Body of pancreas (tissue), 4 donors: ENCODE data around the gene ECHS1.

Experiments used
- POLR2A ChIP-seq, 3 donors: fragments of 450-650 bp; IDR thresholded peaks; one replicate each; pipeline ENCODE4 v1.6.1; 2016; ENCODE audit warnings: antibody characterized with exemption in 3 of 3, mild to moderate bottlenecking in 2 of 3
- TF ChIP-seq, protein P1 (sequence below), 7 experiments: fragments of 450-650 bp in 4 of 7; fragments of 200-600 bp in 3 of 7; sonication (generic) in 3 of 7; IDR thresholded peaks; one replicate each; pipeline ENCODE4 v1.5.1; 2016 to 2019; ENCODE audit warnings: antibody characterized with exemption in 7 of 7

DNA sequence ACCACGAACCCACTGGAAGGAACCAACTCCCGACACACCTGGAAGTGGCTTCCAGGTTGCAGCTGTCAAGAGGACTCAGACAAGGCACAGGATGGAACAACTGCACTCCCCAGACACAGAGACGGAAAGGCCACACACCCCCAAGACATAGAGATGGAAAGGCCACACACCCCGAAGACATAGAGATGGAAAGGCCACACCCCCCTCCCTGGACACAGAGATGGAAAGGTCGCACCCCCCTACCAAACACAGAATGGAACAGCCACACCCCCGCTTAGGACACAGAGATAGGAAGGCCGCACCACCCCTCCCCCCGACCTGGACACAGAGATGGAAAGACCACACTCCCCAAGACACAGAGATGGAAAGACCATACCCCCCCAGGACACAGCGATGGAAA lies 56.9 kb downstream of the ECHS1 start:
- TF ChIP-seq, protein P1, sequence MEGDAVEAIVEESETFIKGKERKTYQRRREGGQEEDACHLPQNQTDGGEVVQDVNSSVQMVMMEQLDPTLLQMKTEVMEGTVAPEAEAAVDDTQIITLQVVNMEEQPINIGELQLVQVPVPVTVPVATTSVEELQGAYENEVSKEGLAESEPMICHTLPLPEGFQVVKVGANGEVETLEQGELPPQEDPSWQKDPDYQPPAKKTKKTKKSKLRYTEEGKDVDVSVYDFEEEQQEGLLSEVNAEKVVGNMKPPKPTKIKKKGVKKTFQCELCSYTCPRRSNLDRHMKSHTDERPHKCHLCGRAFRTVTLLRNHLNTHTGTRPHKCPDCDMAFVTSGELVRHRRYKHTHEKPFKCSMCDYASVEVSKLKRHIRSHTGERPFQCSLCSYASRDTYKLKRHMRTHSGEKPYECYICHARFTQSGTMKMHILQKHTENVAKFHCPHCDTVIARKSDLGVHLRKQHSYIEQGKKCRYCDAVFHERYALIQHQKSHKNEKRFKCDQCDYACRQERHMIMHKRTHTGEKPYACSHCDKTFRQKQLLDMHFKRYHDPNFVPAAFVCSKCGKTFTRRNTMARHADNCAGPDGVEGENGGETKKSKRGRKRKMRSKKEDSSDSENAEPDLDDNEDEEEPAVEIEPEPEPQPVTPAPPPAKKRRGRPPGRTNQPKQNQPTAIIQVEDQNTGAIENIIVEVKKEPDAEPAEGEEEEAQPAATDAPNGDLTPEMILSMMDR (IDR thresholded peaks at IDR 0.05), result no peak
- no peak for TF ChIP-seq POLR2A (IDR thresholded peaks at IDR 0.05)
